ENCODE measurements around the gene DDIT4. TPM values are rescaled to one million over a fixed set of nuclear protein-coding genes. Genes with fewer than 3 reads are reported as not detected.

Gene DDIT4
- total and polyA plus RNA-seq, 2 of the 4 experiments (the other 2 are of a cell fraction), result 59.6 to 108 TPM

DNA sequence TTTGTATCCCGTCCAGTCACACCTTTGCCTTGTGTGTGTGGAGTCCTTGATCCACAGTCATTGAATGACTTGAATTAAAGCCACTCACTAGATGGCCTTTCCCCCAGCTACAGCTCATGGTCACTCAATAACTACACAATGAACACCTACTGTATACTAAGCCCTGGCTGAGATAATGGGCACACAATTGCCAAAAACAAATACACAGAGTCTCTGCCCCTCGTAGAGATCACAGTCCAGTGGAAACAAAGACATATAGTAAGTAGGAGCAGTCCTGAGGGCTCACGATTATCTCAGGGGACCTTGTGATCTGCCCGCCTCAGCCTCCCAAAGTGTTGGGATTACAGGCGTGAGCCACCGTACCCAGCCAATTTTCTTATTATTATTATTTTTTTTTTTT is 22.1 kb upstream of the DDIT4 start:
- H2AFZ ChIP-seq (replicated peaks; ENCODE audit: low read length, poor library complexity), result no peak overlapping the region
- H2AK9ac ChIP-seq (replicated peaks; ENCODE audit: low read depth, low read length, poor library complexity), result peak overlapping the region; percentile 47
- BruUV-seq (replicated peaks), result no TSS peak
- H2BK120ac ChIP-seq (ENCODE audit: low read depth, low read length), result 0 out of 2 replicates have a peak overlapping the region, but pooled peaks have one; percentile 9
- no peak overlapping the region for H3K4ac ChIP-seq (ENCODE audit: low read depth, low read length)
- ChIA-PET POLR2A (ENCODE audit: unreplicated experiment) (no interaction called here), CTCF (interaction anchor here (0.6 kb wide), 1 partner anchor 65 kb away, joined by 3 read pairs; no protein-coding TSS in a partner anchor)
- no peak overlapping the region for H3K18ac ChIP-seq (ENCODE audit: low read depth, low read length)
- DNase-seq (no peak), ATAC-seq (ENCODE audit: low read depth) (no peak)
- peak overlapping the region; percentile 57; the same call in 1 of the 2 replicates for H2AK5ac ChIP-seq (ENCODE audit: low read depth, low read length)
- no peaks in the 10 kb centered on the region for H3K36me3 ChIP-seq (ENCODE audit: control insufficient read depth, insufficient read depth, low read length)
- in situ Hi-C loops (cut with MboI; ENCODE audit: low sequenced_read_pairs), result no loop called here
- H4K20me1 ChIP-seq (ENCODE audit: insufficient read depth, low read length), result no peaks in the 10 kb centered on the region
- no peak overlapping the region for H3K14ac ChIP-seq (replicated peaks; ENCODE audit: low read depth, low read length)
- H3K4me3 ChIP-seq (ENCODE audit: insufficient read depth, low read depth, low read length), result no peak overlapping the region
- H3K9me3 ChIP-seq (ENCODE audit: control insufficient read depth, insufficient read depth, low read length), result no peaks in the 10 kb centered on the region
- no peak overlapping the region for H3K56ac ChIP-seq (ENCODE audit: extremely low read depth, insufficient read depth, low read length)
- 100% methylated on average over 1 of the region's 6 CpGs; no CpG with 5 or more reads in 1 of the 2 experiments for WGBS, 2 experiments (ENCODE audit: extremely low coverage in 2 of 2, insufficient read length in 1 of 2)
- no peak overlapping the region for H2BK15ac ChIP-seq (ENCODE audit: low read depth, low read length)
- no peak overlapping the region for H3K27ac ChIP-seq (ENCODE audit: insufficient read depth, low read length)
- no peak for TF ChIP-seq FOS (IDR thresholded peaks at IDR 0.05; ENCODE audit: low read depth, low read length)
- TF ChIP-seq RFX5 (IDR thresholded peaks at IDR 0.05; ENCODE audit: low read depth, low read length), result no peak
- TF ChIP-seq CHD1 (IDR thresholded peaks at IDR 0.05; ENCODE audit: low read depth, low read length), result no peak
- no peak for TF ChIP-seq ELK1 (IDR thresholded peaks at IDR 0.05; ENCODE audit: borderline replicate concordance, low read depth, low read length)
- TF ChIP-seq BHLHE40 (IDR thresholded peaks at IDR 0.05; ENCODE audit: low read depth, low read length), result no peak
- TF ChIP-seq POLR2A (IDR thresholded peaks at IDR 0.05; ENCODE audit: low read depth, low read length), result no peak
- TF ChIP-seq USF2 (IDR thresholded peaks at IDR 0.05; ENCODE audit: low read depth, low read length), result no peak
- TF ChIP-seq RCOR1 (IDR thresholded peaks at IDR 0.05; ENCODE audit: insufficient replicate concordance, low read length), result no peak
- TF ChIP-seq, protein P1, sequence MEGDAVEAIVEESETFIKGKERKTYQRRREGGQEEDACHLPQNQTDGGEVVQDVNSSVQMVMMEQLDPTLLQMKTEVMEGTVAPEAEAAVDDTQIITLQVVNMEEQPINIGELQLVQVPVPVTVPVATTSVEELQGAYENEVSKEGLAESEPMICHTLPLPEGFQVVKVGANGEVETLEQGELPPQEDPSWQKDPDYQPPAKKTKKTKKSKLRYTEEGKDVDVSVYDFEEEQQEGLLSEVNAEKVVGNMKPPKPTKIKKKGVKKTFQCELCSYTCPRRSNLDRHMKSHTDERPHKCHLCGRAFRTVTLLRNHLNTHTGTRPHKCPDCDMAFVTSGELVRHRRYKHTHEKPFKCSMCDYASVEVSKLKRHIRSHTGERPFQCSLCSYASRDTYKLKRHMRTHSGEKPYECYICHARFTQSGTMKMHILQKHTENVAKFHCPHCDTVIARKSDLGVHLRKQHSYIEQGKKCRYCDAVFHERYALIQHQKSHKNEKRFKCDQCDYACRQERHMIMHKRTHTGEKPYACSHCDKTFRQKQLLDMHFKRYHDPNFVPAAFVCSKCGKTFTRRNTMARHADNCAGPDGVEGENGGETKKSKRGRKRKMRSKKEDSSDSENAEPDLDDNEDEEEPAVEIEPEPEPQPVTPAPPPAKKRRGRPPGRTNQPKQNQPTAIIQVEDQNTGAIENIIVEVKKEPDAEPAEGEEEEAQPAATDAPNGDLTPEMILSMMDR (conservative IDR thresholded peaks at IDR 0.05; ENCODE audit: low read depth, low read length), result no peak
- no peak for TF ChIP-seq MAFK (IDR thresholded peaks at IDR 0.05; ENCODE audit: low read depth, low read length)
- no peak for TF ChIP-seq MAZ (IDR thresholded peaks at IDR 0.05; ENCODE audit: borderline replicate concordance, low read depth, low read length)
- TF ChIP-seq SMC3 (IDR thresholded peaks at IDR 0.05; ENCODE audit: low read depth, low read length), result no peak
- TF ChIP-seq RAD21 (IDR thresholded peaks at IDR 0.05; ENCODE audit: low read length), result no peak
- no peak for TF ChIP-seq CEBPB (IDR thresholded peaks at IDR 0.05; ENCODE audit: low read depth, low read length)
- TF ChIP-seq MXI1 (IDR thresholded peaks at IDR 0.05; ENCODE audit: borderline replicate concordance, low read depth, low read length), result no peak
- no peak for TF ChIP-seq NFE2L2 (IDR thresholded peaks at IDR 0.05; ENCODE audit: low read depth, low read length)
- no peak overlapping the region for H3K9ac ChIP-seq (ENCODE audit: low read depth, low read length)
- H3K9me1 ChIP-seq (ENCODE audit: insufficient read depth, low read length), result no peaks in the 10 kb centered on the region; the same call in 1 of the 2 replicates
- no peak overlapping the region for H3K23ac ChIP-seq (ENCODE audit: low read depth, low read length)
- H3K4me1 ChIP-seq (ENCODE audit: control insufficient read depth, insufficient read depth, low read length), result peaks cover 11% of the 10 kb centered on the region
- no peaks in the 10 kb centered on the region for H3K27me3 ChIP-seq (ENCODE audit: control insufficient read depth, insufficient read depth, low read length)
- no peak overlapping the region for H2BK20ac ChIP-seq (ENCODE audit: low read depth, low read length)
- H4K5ac ChIP-seq (ENCODE audit: low read depth, low read length), result no peak overlapping the region
- no peak overlapping the region for H3K4me2 ChIP-seq (ENCODE audit: low read depth, low read length)
- no peak overlapping the region for H2BK5ac ChIP-seq (ENCODE audit: low read depth, low read length, poor library complexity, severe bottlenecking)
- no peak overlapping the region; the same call in 1 of the 2 replicates for H4K91ac ChIP-seq (ENCODE audit: insufficient read depth, low read depth, low read length)
- H3K79me1 ChIP-seq (ENCODE audit: low read depth in 1 of 2, low read length in 2 of 2), result no peaks in the 10 kb centered on the region
- intact Hi-C loops (cut with micrococcal nuclease), result no loop called here
- H4K8ac ChIP-seq (ENCODE audit: low read depth in 2 of 2, low read length in 2 of 2), result no peak overlapping the region
- dilution Hi-C loops (cut with HindIII; ENCODE audit: low sequenced_read_pairs, unreplicated experiment), result no loop called here
